ENCODE results near the gene NOVA2.

DNA sequence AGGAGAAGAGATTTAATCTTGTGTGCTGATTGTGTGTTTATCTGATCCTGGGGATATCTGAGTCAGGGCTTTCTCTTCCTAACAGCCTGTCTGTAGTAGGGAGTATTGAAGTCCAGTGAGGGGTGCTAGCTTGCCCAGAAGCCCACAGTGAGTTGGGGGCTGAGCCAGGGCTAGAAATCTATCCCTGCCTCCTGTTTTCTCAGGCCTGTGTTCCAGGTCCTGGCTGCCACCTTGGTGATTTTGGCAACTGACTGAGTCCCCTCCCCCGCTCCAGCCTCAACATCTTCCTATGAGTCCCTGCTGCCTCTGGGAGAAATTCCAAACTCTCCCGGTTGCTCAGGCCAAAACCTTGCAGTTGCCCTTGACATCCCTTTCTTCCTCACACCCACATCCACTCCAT is 7.7 kb upstream of the NOVA2 start:
- TF ChIP-seq, protein P1, sequence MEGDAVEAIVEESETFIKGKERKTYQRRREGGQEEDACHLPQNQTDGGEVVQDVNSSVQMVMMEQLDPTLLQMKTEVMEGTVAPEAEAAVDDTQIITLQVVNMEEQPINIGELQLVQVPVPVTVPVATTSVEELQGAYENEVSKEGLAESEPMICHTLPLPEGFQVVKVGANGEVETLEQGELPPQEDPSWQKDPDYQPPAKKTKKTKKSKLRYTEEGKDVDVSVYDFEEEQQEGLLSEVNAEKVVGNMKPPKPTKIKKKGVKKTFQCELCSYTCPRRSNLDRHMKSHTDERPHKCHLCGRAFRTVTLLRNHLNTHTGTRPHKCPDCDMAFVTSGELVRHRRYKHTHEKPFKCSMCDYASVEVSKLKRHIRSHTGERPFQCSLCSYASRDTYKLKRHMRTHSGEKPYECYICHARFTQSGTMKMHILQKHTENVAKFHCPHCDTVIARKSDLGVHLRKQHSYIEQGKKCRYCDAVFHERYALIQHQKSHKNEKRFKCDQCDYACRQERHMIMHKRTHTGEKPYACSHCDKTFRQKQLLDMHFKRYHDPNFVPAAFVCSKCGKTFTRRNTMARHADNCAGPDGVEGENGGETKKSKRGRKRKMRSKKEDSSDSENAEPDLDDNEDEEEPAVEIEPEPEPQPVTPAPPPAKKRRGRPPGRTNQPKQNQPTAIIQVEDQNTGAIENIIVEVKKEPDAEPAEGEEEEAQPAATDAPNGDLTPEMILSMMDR (IDR thresholded peaks at IDR 0.05; ENCODE audit: control extremely low read depth in 1 of 3, insufficient read depth in 1 of 3, low read depth in 1 of 3, low read length in 3 of 3): no peak
- TF ChIP-seq POU5F1 (IDR thresholded peaks at IDR 0.05; ENCODE audit: low read depth, low read length): no peak
